Caco-2 (cell line): ENCODE data around the gene LYRM7. TPM values are rescaled to one million over a fixed set of nuclear protein-coding genes. Genes with fewer than 3 reads are reported as not detected.

Experiments
- BruUV-seq: library from RNA; stranded (reverse); fragments of 400-500 nt; replicated peaks from 2 replicates; lab custom pipeline; 2021; lab: Mats Ljungman, UMichigan
- CTCF ChIA-PET: fragments of 300-600 bp; sonication (Branson Sonifier 250); formaldehyde crosslinking; loops from one replicate; lab custom pipeline; 2022; ENCODE audit warnings: antibody characterized with exemption; lab: Charles Lee
- POLR2A ChIA-PET: fragments of 300-600 bp; sonication (Branson Sonifier 250); formaldehyde crosslinking; loops from one replicate; lab custom pipeline; 2022; ENCODE audit warnings: antibody characterized with exemption; lab: Charles Lee
- DNase-seq, 2 experiments: peaks; one replicate each; pipeline versions ENCODE4 v3.0.0 to v3.0.0-alpha.2; 2020 to 2022
- H3K27me3 ChIP-seq: replicated peaks from 2 replicates; pipeline ENCODE4 v1.6.0; 2011; ENCODE audit warnings: low read length; ENCODE audit not compliant: control insufficient read depth, insufficient read depth
- H3K36me3 ChIP-seq: 2 replicates; pipeline ENCODE4 v1.5.1; 2011; ENCODE audit warnings: low read length; ENCODE audit not compliant: control insufficient read depth, insufficient read depth
- H3K4me1 ChIP-seq: fragments of 250-450 bp; sonication (Bioruptor Pico); 2 replicates; pipeline ENCODE4 v1.5.1; 2020; ENCODE audit warnings: mild to moderate bottlenecking
- H3K4me3 ChIP-seq: 2 replicates; pipeline ENCODE4 v1.5.1; 2011; ENCODE audit warnings: low read depth, mild to moderate bottlenecking, control low read depth, low read length
- H3K9me3 ChIP-seq: fragments of 250-450 bp; sonication (Bioruptor Pico); 2 replicates; pipeline ENCODE4 v1.5.1; 2020; ENCODE audit warnings: mild to moderate bottlenecking, moderate library complexity
- H3K27ac Mint-ChIP-seq: one replicate; pipeline ENCODE4 v1.8.0; 2022; ENCODE audit warnings: mixed read lengths; ENCODE audit not compliant: unreplicated experiment
- H3K27me3 Mint-ChIP-seq: one replicate; pipeline ENCODE4 v1.8.0; 2022; ENCODE audit warnings: mixed read lengths; ENCODE audit not compliant: insufficient read depth, unreplicated experiment
- H3K36me3 Mint-ChIP-seq: one replicate; pipeline ENCODE4 v1.8.0; 2022; ENCODE audit warnings: mild to moderate bottlenecking, mixed read lengths; ENCODE audit not compliant: insufficient read depth, unreplicated experiment
- H3K4me1 Mint-ChIP-seq: one replicate; pipeline ENCODE4 v1.8.0; 2022; ENCODE audit warnings: low read depth, mixed read lengths; ENCODE audit not compliant: unreplicated experiment
- H3K4me3 Mint-ChIP-seq: one replicate; pipeline ENCODE4 v1.8.0; 2022; ENCODE audit warnings: mild to moderate bottlenecking, moderate library complexity, mixed read lengths; ENCODE audit not compliant: unreplicated experiment
- H3K9me3 Mint-ChIP-seq: one replicate; pipeline ENCODE4 v1.8.0; 2022; ENCODE audit warnings: mixed read lengths; ENCODE audit not compliant: unreplicated experiment
- intact Hi-C: fragments of 100-400 bp; cut with micrococcal nuclease; formaldehyde crosslinking; loops from one replicate; pipeline ENCODE4 v1.10.0; 2022; ENCODE audit not compliant: unreplicated experiment
- total RNA-seq: library from RNA; stranded (reverse); gene quantifications from 2 replicates; pipeline ENCODE4 v1.2.3, GENCODE V29; 2022
- TF ChIP-seq, protein P1 (sequence below), 2 experiments: fragments of 200-600 bp in 1 of 2; IDR thresholded peaks; 1 replicate in 1 of 2; 2 replicates in 1 of 2; pipeline versions ENCODE4 v1.5.1 to v1.8.0; 2011 to 2022; ENCODE audit warnings: antibody characterized with exemption in 1 of 2, control low read depth in 1 of 2, inconsistent platforms in 1 of 2, low read depth in 1 of 2, low read length in 1 of 2, mild to moderate bottlenecking in 1 of 2, moderate library complexity in 1 of 2; ENCODE audit not compliant: insufficient read depth in 1 of 2, severe bottlenecking in 1 of 2, unreplicated experiment in 1 of 2

The LYRM7 gene
- total RNA-seq, 1 experiment from 2014 or later = 14.9 TPM

DNA sequence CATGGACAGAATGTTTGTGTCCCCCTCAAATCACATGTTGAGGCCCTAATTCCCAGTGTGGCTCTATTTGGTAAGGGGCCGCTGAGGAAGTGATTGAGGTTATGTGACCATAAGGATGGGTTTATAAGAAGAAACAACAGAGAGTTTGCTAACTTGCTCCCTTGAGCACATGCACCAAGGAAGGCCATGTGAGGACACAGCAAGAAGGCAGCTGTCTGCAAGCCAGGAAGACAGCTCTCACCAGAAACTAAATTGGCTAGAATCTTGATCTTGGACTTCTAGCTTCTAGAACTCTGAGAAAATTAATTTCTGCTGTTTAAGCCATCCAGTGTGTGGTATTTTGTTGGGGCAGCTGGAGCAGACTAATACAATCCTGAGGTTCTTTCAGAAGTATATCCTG lies 57.9 kb downstream of the LYRM7 start:
- POLR2A ChIA-PET = no interaction called here
- no TSS peak for BruUV-seq
- Histone ChIP-seq H3K4me1 (no peaks in the 10 kb centered on the region), H3K27me3 (no peaks in the 10 kb centered on the region), H3K4me3 (no peak overlapping the region), H3K9me3 (no peaks in the 10 kb centered on the region), H3K36me3 (no peaks in the 10 kb centered on the region)
- Mint-ChIP-seq H3K27me3 (no peaks in the 10 kb centered on the region), H3K4me1 (no peaks in the 10 kb centered on the region), H3K27ac (no peak overlapping the region), H3K9me3 (no peaks in the 10 kb centered on the region), H3K36me3 (no peaks in the 10 kb centered on the region), H3K4me3 (no peak overlapping the region)
- TF ChIP-seq, protein P1, sequence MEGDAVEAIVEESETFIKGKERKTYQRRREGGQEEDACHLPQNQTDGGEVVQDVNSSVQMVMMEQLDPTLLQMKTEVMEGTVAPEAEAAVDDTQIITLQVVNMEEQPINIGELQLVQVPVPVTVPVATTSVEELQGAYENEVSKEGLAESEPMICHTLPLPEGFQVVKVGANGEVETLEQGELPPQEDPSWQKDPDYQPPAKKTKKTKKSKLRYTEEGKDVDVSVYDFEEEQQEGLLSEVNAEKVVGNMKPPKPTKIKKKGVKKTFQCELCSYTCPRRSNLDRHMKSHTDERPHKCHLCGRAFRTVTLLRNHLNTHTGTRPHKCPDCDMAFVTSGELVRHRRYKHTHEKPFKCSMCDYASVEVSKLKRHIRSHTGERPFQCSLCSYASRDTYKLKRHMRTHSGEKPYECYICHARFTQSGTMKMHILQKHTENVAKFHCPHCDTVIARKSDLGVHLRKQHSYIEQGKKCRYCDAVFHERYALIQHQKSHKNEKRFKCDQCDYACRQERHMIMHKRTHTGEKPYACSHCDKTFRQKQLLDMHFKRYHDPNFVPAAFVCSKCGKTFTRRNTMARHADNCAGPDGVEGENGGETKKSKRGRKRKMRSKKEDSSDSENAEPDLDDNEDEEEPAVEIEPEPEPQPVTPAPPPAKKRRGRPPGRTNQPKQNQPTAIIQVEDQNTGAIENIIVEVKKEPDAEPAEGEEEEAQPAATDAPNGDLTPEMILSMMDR (IDR thresholded peaks at IDR 0.05; ENCODE audit: insufficient read depth in 1 of 2, low read depth in 1 of 2, low read length in 1 of 2, severe bottlenecking in 1 of 2, unreplicated experiment in 1 of 2) = no peak
- CTCF ChIA-PET = interaction anchor here (0.6 kb wide), 1 partner anchor 57 kb away, joined by 3 read pairs; no protein-coding TSS in a partner anchor
- intact Hi-C loops = no loop called here
- no peak for DNase-seq

GRCh38 chr5:131229623-131230022 lies 58.9 kb downstream of the LYRM7 start:
- H3K27ac Mint-ChIP-seq = no peak overlapping the region
- BruUV-seq = no TSS peak
- no peaks in the 10 kb centered on the region for H3K36me3 Mint-ChIP-seq
- Histone ChIP-seq H3K9me3 (no peaks in the 10 kb centered on the region), H3K4me3 (no peak overlapping the region), H3K4me1 (no peaks in the 10 kb centered on the region), H3K36me3 (no peaks in the 10 kb centered on the region), H3K27me3 (no peaks in the 10 kb centered on the region)
- no peaks in the 10 kb centered on the region for H3K9me3 Mint-ChIP-seq
- ChIA-PET CTCF (no interaction called here), POLR2A (no interaction called here)
- no peaks in the 10 kb centered on the region for H3K27me3 Mint-ChIP-seq
- H3K4me3 Mint-ChIP-seq = no peak overlapping the region
- intact Hi-C loops = no loop called here
- no peak for DNase-seq
- H3K4me1 Mint-ChIP-seq = no peaks in the 10 kb centered on the region
- TF ChIP-seq, protein P1 (IDR thresholded peaks at IDR 0.05; ENCODE audit: insufficient read depth in 1 of 2, low read depth in 1 of 2, low read length in 1 of 2, severe bottlenecking in 1 of 2, unreplicated experiment in 1 of 2) = no peak

GRCh38 chr5:131230406-131230805 lies 59.7 kb downstream of the LYRM7 start:
- H3K4me3 Mint-ChIP-seq = no peak overlapping the region
- TF ChIP-seq, protein P1 (IDR thresholded peaks at IDR 0.05; ENCODE audit: insufficient read depth in 1 of 2, low read depth in 1 of 2, low read length in 1 of 2, severe bottlenecking in 1 of 2, unreplicated experiment in 1 of 2) = no peak
- H3K27ac Mint-ChIP-seq = no peak overlapping the region
- H3K4me1 Mint-ChIP-seq = no peaks in the 10 kb centered on the region
- ChIA-PET CTCF (no interaction called here), POLR2A (no interaction called here)
- BruUV-seq = no TSS peak
- Histone ChIP-seq H3K27me3 (no peaks in the 10 kb centered on the region), H3K36me3 (no peaks in the 10 kb centered on the region), H3K4me1 (no peaks in the 10 kb centered on the region), H3K9me3 (no peaks in the 10 kb centered on the region), H3K4me3 (no peak overlapping the region)
- H3K36me3 Mint-ChIP-seq = no peaks in the 10 kb centered on the region
- H3K9me3 Mint-ChIP-seq = no peaks in the 10 kb centered on the region
- intact Hi-C loops = no loop called here
- no peak for DNase-seq
- H3K27me3 Mint-ChIP-seq = no peaks in the 10 kb centered on the region
